ENCODE data around the gene PRPF38B. TPM values are rescaled to one million over a fixed set of nuclear protein-coding genes. Genes with fewer than 3 reads are reported as not detected.

The PRPF38B gene
- polyA plus RNA-seq, 1 donor (not counting 4 experiments of a cell fraction or from before 2014, with no cell fraction given) = 41.0 TPM

GRCh38 chr1:108691128-108691941, 775 bp upstream of the PRPF38B start:
- no peaks in the 10 kb centered on the region for H3K9me3 ChIP-seq (ENCODE audit: control insufficient read depth, low read depth, low read length)
- DNase-seq (ENCODE audit: low read depth, low spot score) (no peak), FAIRE-seq (no peak)
- H3K4me2 ChIP-seq (ENCODE audit: control insufficient read depth, extremely low read depth, insufficient read depth, low read depth, low read length) = peak overlapping the region; percentile 91
- H3K27ac ChIP-seq (ENCODE audit: control insufficient read depth, insufficient read depth, low read length) = peak overlapping the region; percentile 81
- peaks cover 13% of the 10 kb centered on the region for H4K20me1 ChIP-seq (ENCODE audit: control insufficient read depth, extremely low read depth, insufficient read depth, low read length)
- peak overlapping the region; percentile 98 for H2AFZ ChIP-seq (ENCODE audit: control insufficient read depth, low read length)
- peaks cover 0 to 9% of the 10 kb centered on the region in 2 experiments for H3K36me3 ChIP-seq (ENCODE audit: control insufficient read depth in 2 of 2, extremely low read depth in 1 of 2, insufficient read depth in 2 of 2, low read length in 2 of 2)
- H3K9ac ChIP-seq (ENCODE audit: control insufficient read depth, extremely low read depth, insufficient read depth, low read length) = peak overlapping the region; percentile 89
- TF ChIP-seq EZH2 (IDR thresholded peaks at IDR 0.05; ENCODE audit: low read length) (no peak), CTCF (optimal IDR thresholded peaks at IDR 0.05 in 1 of 3, IDR thresholded peaks at IDR 0.05 in 1 of 3, conservative IDR thresholded peaks at IDR 0.05 in 1 of 3; ENCODE audit: extremely low read depth in 1 of 3, insufficient read depth in 2 of 3, low read length in 3 of 3) (no peak)
- H3K79me2 ChIP-seq (ENCODE audit: control insufficient read depth, insufficient read depth, low read length) = peaks cover 52% of the 10 kb centered on the region
- dilution Hi-C loops (cut with MboI; ENCODE audit: extremely low pct_ligation_motif_present, low sequenced_read_pairs) = no loop called here
- H3K9me1 ChIP-seq (ENCODE audit: control insufficient read depth, extremely low read depth, insufficient read depth, low read length) = no peaks in the 10 kb centered on the region
- H3K27me3 ChIP-seq (ENCODE audit: control insufficient read depth, extremely low read depth, insufficient read depth, low read length) = no peaks in the 10 kb centered on the region
- H3K4me1 ChIP-seq (ENCODE audit: control insufficient read depth, extremely low read depth, insufficient read depth, low read length) = peaks cover 18% of the 10 kb centered on the region
- peak overlapping the region; percentile 88 to 100 (median 95) for H3K4me3 ChIP-seq (ENCODE audit: control insufficient read depth in 2 of 3, extremely low read depth in 1 of 3, insufficient read depth in 2 of 3, low read depth in 1 of 3, low read length in 3 of 3)

- peak overlapping the region; percentile 81 for H3K27ac ChIP-seq (ENCODE audit: control insufficient read depth, insufficient read depth, low read length)
- H2AFZ ChIP-seq (ENCODE audit: control insufficient read depth, low read length) = peak overlapping the region; percentile 98
- peaks cover 20% of the 10 kb centered on the region for H4K20me1 ChIP-seq (ENCODE audit: control insufficient read depth, extremely low read depth, insufficient read depth, low read length)
- FAIRE-seq (no peak), DNase-seq (ENCODE audit: low read depth, low spot score) (no peak)
- TF ChIP-seq EZH2 (IDR thresholded peaks at IDR 0.05; ENCODE audit: low read length) = no peak
- TF ChIP-seq CTCF (optimal IDR thresholded peaks at IDR 0.05 in 1 of 3, IDR thresholded peaks at IDR 0.05 in 1 of 3, conservative IDR thresholded peaks at IDR 0.05 in 1 of 3; ENCODE audit: extremely low read depth in 1 of 3, insufficient read depth in 2 of 3, low read length in 3 of 3) = peak; percentile 10 to 35 (median 28)
- H3K4me1 ChIP-seq (ENCODE audit: control insufficient read depth, extremely low read depth, insufficient read depth, low read length) = peaks cover 18% of the 10 kb centered on the region
- peaks cover 64% of the 10 kb centered on the region for H3K79me2 ChIP-seq (ENCODE audit: control insufficient read depth, insufficient read depth, low read length)
- dilution Hi-C loops (cut with MboI; ENCODE audit: extremely low pct_ligation_motif_present, low sequenced_read_pairs) = no loop called here
- peak overlapping the region; percentile 89 for H3K9ac ChIP-seq (ENCODE audit: control insufficient read depth, extremely low read depth, insufficient read depth, low read length)
- H3K9me1 ChIP-seq (ENCODE audit: control insufficient read depth, extremely low read depth, insufficient read depth, low read length) = no peaks in the 10 kb centered on the region
- H3K4me3 ChIP-seq (ENCODE audit: control insufficient read depth in 2 of 3, extremely low read depth in 1 of 3, insufficient read depth in 2 of 3, low read depth in 1 of 3, low read length in 3 of 3) = peak overlapping the region; percentile 88 to 100 (median 95)
- no peaks in the 10 kb centered on the region for H3K27me3 ChIP-seq (ENCODE audit: control insufficient read depth, extremely low read depth, insufficient read depth, low read length)
- peaks cover 6 to 25% of the 10 kb centered on the region in 2 experiments for H3K36me3 ChIP-seq (ENCODE audit: control insufficient read depth in 2 of 2, extremely low read depth in 1 of 2, insufficient read depth in 2 of 2, low read length in 2 of 2)
- no peaks in the 10 kb centered on the region for H3K9me3 ChIP-seq (ENCODE audit: control insufficient read depth, low read depth, low read length)
- H3K4me2 ChIP-seq (ENCODE audit: control insufficient read depth, extremely low read depth, insufficient read depth, low read depth, low read length) = peak overlapping the region; percentile 91
These were observed 880 bp downstream of the PRPF38B start for GRCh38 chr1:108692724-108693655.

All from keratinocyte (primary cell).